ENCODE measurements around the gene PRMT3. TPM values are rescaled to one million over a fixed set of nuclear protein-coding genes. Genes with fewer than 3 reads are reported as not detected.
"Not testable (repeated sequence)": the region's sequence is repeated elsewhere in the genome, so short reads cannot be mapped to it uniquely, and the experiment has no call there.

The PRMT3 gene
- total and polyA plus RNA-seq, 2 of the 4 experiments (the other 2 are of a cell fraction): 8.8 to 11.3 TPM

DNA sequence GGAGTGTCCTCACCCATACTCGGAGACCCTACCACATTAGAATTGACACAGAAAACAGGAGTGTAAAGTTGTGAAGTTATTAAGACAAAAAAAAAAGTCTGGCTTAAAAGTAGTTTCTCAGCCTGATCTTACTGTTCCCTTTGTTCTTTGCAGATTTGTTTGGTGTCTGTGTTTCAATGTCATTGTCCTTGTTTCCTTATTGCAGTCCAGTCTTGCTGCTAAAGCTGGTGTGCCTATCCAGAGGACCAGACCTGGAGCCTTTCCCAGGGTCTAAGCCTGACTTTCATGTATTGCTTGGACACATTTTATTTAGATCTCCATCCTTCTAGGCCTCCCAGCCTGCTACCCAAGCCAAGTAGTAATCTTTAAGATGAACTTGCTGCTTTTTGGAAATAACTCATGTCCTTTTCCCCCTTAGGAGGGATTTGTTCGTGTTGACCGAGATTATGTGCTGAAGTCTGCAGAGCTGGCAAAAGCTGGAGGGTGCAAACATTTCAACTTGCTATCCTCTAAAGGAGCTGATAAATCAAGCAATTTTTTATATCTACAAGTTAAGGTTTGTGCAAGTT is 11.3 kb upstream of the PRMT3 start:
- no peak overlapping the region for H3K27ac ChIP-seq (ENCODE audit: insufficient read depth, low read length)

DNA sequence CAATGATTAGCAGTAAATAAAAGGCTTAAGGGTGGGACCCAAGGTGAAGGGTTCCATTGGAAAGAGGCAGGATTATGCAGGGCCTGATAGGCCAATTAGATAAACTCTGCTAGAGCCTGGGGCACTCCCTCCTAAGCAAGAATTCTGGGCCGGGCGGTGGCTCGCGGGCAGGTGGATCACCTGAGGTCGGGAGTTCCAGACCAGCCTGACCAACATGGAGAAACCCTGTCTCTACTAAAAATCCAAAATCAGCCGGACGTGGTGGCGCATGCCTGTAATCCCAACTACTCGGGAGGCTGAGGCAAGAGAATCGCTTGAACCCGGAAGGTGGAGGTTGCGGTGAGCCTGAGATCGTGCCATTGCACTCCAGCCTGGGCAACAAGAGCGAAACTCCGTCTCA is 1.5 kb upstream of the PRMT3 start:
- ATAC-seq (ENCODE audit: low read depth); H3K14ac ChIP-seq (replicated peaks; ENCODE audit: low read depth, low read length); H4K5ac ChIP-seq (ENCODE audit: low read depth, low read length); H3K36me3 ChIP-seq (ENCODE audit: control insufficient read depth, insufficient read depth, low read length); H3K27me3 ChIP-seq (ENCODE audit: control insufficient read depth, insufficient read depth, low read length); in situ Hi-C loops (cut with MboI; ENCODE audit: low sequenced_read_pairs); BruUV-seq (replicated peaks); H2BK120ac ChIP-seq (ENCODE audit: low read depth, low read length); H4K20me1 ChIP-seq (ENCODE audit: insufficient read depth, low read length); H2BK20ac ChIP-seq (ENCODE audit: low read depth, low read length); H3K27ac ChIP-seq (ENCODE audit: insufficient read depth, low read length); H4K91ac ChIP-seq (ENCODE audit: insufficient read depth, low read depth, low read length); H3K4me2 ChIP-seq (ENCODE audit: low read depth, low read length); H3K9me3 ChIP-seq (ENCODE audit: control insufficient read depth, insufficient read depth, low read length); dilution Hi-C loops (cut with HindIII; ENCODE audit: low sequenced_read_pairs, unreplicated experiment); H2AK5ac ChIP-seq (ENCODE audit: low read depth, low read length); H3K4ac ChIP-seq (ENCODE audit: low read depth, low read length); DNase-seq; H3K4me1 ChIP-seq (ENCODE audit: control insufficient read depth, insufficient read depth, low read length); H3K9me1 ChIP-seq (ENCODE audit: insufficient read depth, low read length); H3K9ac ChIP-seq (ENCODE audit: low read depth, low read length); H4K8ac ChIP-seq (ENCODE audit: low read depth in 2 of 2, low read length in 2 of 2); POLR2A ChIA-PET (ENCODE audit: unreplicated experiment); H3K4me3 ChIP-seq (ENCODE audit: insufficient read depth, low read depth, low read length); H2BK15ac ChIP-seq (ENCODE audit: low read depth, low read length); H3K23ac ChIP-seq (ENCODE audit: low read depth, low read length); H3K18ac ChIP-seq (ENCODE audit: low read depth, low read length); H2AK9ac ChIP-seq (replicated peaks; ENCODE audit: low read depth, low read length, poor library complexity); H2BK5ac ChIP-seq (ENCODE audit: low read depth, low read length, poor library complexity, severe bottlenecking); H2AFZ ChIP-seq (replicated peaks; ENCODE audit: low read length, poor library complexity); H3K56ac ChIP-seq (ENCODE audit: extremely low read depth, insufficient read depth, low read length); CTCF ChIA-PET: not testable (repeated sequence)
- intact Hi-C loops (cut with micrococcal nuclease): loop anchor here (2.0 kb wide), 2 partner anchors 57 to 225 kb away; no protein-coding TSS in a partner anchor
- WGBS, 2 experiments (ENCODE audit: extremely low coverage in 2 of 2, insufficient read length in 1 of 2): no CpG with 5 or more reads among the region's 15 CpGs
- peaks cover 13 to 15% of the 10 kb centered on the region in 2 experiments; a peak in 3 of 4 replicates for H3K79me1 ChIP-seq (ENCODE audit: low read depth in 1 of 2, low read length in 2 of 2)

More for the DNA sequence above, 11.3 kb upstream of the PRMT3 start:
- no TSS peak for BruUV-seq (replicated peaks)
- DNase-seq (no peak), ATAC-seq (ENCODE audit: low read depth) (no peak)
- Histone ChIP-seq H3K79me1 (ENCODE audit: low read depth in 1 of 2, low read length in 2 of 2) (peaks cover 0 to 3% of the 10 kb centered on the region in 2 experiments; a peak in 2 of 4 replicates), H3K4ac (ENCODE audit: low read depth, low read length) (no peak overlapping the region), H4K5ac (ENCODE audit: low read depth, low read length) (no peak overlapping the region), H2BK120ac (ENCODE audit: low read depth, low read length) (no peak overlapping the region), H4K20me1 (ENCODE audit: insufficient read depth, low read length) (no peaks in the 10 kb centered on the region), H3K9ac (ENCODE audit: low read depth, low read length) (no peak overlapping the region), H2BK15ac (ENCODE audit: low read depth, low read length) (no peak overlapping the region), H3K4me2 (ENCODE audit: low read depth, low read length) (no peak overlapping the region), H3K9me3 (ENCODE audit: control insufficient read depth, insufficient read depth, low read length) (no peaks in the 10 kb centered on the region), H2AFZ (replicated peaks; ENCODE audit: low read length, poor library complexity) (no peak overlapping the region), H2AK9ac (replicated peaks; ENCODE audit: low read depth, low read length, poor library complexity) (no peak overlapping the region), H3K14ac (replicated peaks; ENCODE audit: low read depth, low read length) (no peak overlapping the region), H3K27me3 (ENCODE audit: control insufficient read depth, insufficient read depth, low read length) (no peaks in the 10 kb centered on the region), H4K8ac (ENCODE audit: low read depth in 2 of 2, low read length in 2 of 2) (no peak overlapping the region), H2BK20ac (ENCODE audit: low read depth, low read length) (no peak overlapping the region), H3K23ac (ENCODE audit: low read depth, low read length) (no peak overlapping the region), H3K18ac (ENCODE audit: low read depth, low read length) (no peak overlapping the region), H2AK5ac (ENCODE audit: low read depth, low read length) (no peak overlapping the region), H3K4me3 (ENCODE audit: insufficient read depth, low read depth, low read length) (no peak overlapping the region), H3K9me1 (ENCODE audit: insufficient read depth, low read length) (no peaks in the 10 kb centered on the region; the same call in 1 of the 2 replicates), H3K56ac (ENCODE audit: extremely low read depth, insufficient read depth, low read length) (no peak overlapping the region), H4K91ac (ENCODE audit: insufficient read depth, low read depth, low read length) (no peak overlapping the region), H2BK5ac (ENCODE audit: low read depth, low read length, poor library complexity, severe bottlenecking) (no peak overlapping the region), H3K36me3 (ENCODE audit: control insufficient read depth, insufficient read depth, low read length) (peaks cover 9% of the 10 kb centered on the region), H3K4me1 (ENCODE audit: control insufficient read depth, insufficient read depth, low read length) (peaks cover 3% of the 10 kb centered on the region)
- CTCF ChIA-PET: interaction anchor here (1.1 kb wide), 1 partner anchor 14 kb away, joined by 3 read pairs; no protein-coding TSS in a partner anchor
- dilution Hi-C loops (cut with HindIII; ENCODE audit: low sequenced_read_pairs, unreplicated experiment) (no loop called here), intact Hi-C loops (cut with micrococcal nuclease) (no loop called here), in situ Hi-C loops (cut with MboI; ENCODE audit: low sequenced_read_pairs) (no loop called here)
- POLR2A ChIA-PET (ENCODE audit: unreplicated experiment): no interaction called here
- no peak for TF ChIP-seq MAFK (IDR thresholded peaks at IDR 0.05; ENCODE audit: low read depth, low read length)
- TF ChIP-seq MXI1 (IDR thresholded peaks at IDR 0.05; ENCODE audit: borderline replicate concordance, low read depth, low read length): no peak
- TF ChIP-seq SMC3 (IDR thresholded peaks at IDR 0.05; ENCODE audit: low read depth, low read length): no peak
- no peak for TF ChIP-seq CEBPB (IDR thresholded peaks at IDR 0.05; ENCODE audit: low read depth, low read length)
- TF ChIP-seq RFX5 (IDR thresholded peaks at IDR 0.05; ENCODE audit: low read depth, low read length): no peak
- TF ChIP-seq POLR2A (IDR thresholded peaks at IDR 0.05; ENCODE audit: low read depth, low read length): no peak
- TF ChIP-seq, protein P1, sequence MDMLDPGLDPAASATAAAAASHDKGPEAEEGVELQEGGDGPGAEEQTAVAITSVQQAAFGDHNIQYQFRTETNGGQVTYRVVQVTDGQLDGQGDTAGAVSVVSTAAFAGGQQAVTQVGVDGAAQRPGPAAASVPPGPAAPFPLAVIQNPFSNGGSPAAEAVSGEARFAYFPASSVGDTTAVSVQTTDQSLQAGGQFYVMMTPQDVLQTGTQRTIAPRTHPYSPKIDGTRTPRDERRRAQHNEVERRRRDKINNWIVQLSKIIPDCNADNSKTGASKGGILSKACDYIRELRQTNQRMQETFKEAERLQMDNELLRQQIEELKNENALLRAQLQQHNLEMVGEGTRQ (IDR thresholded peaks at IDR 0.05; ENCODE audit: low read depth, low read length): no peak
- no peak for TF ChIP-seq BHLHE40 (IDR thresholded peaks at IDR 0.05; ENCODE audit: low read depth, low read length)
- no peak for TF ChIP-seq NFE2L2 (IDR thresholded peaks at IDR 0.05; ENCODE audit: low read depth, low read length)
- no CpG with 5 or more reads among the region's 3 CpGs for WGBS, 2 experiments (ENCODE audit: extremely low coverage in 2 of 2, insufficient read length in 1 of 2)
